GM18526 (cell line): ENCODE measurements around the gene CDKL4.

ENCODE experiments used
- POLR2A ChIP-seq: IDR thresholded peaks from 3 replicates; pipeline ENCODE4 v1.6.1; 2011; ENCODE audit not compliant: insufficient read length; ENCODE audit errors: extremely low read depth

Gene CDKL4

GRCh38 chr2:39136799-39137198 is 107.0 kb downstream of the CDKL4 start:
- TF ChIP-seq POLR2A: no peak

GRCh38 chr2:39135690-39136259 is 108.0 kb downstream of the CDKL4 start:
- no peak for TF ChIP-seq POLR2A

GRCh38 chr2:39133215-39133851 is 110.4 kb downstream of the CDKL4 start:
- no peak for TF ChIP-seq POLR2A

GRCh38 chr2:39128919-39129391 is 114.8 kb downstream of the CDKL4 start:
- no peak for TF ChIP-seq POLR2A

- TF ChIP-seq POLR2A: no peak
Measured at GRCh38 chr2:39127973-39128372, 115.8 kb downstream of the CDKL4 start.
